PC-3 (cell line): ENCODE results near the gene DUSP6.

Experiments used
- EZH2 ChIP-seq: fragments of 300-600 bp; sonication (generic); IDR thresholded peaks from one replicate; pipeline ENCODE4 v1.6.1; 2017; ENCODE audit warnings: antibody characterized with exemption, mild to moderate bottlenecking, low read length; ENCODE audit not compliant: unreplicated experiment
- EZH2phosphoT487 ChIP-seq: fragments of 300-600 bp; sonication (generic); IDR thresholded peaks from 2 replicates; pipeline ENCODE4 v1.6.1; 2018; ENCODE audit warnings: mild to moderate bottlenecking, antibody characterized with exemption, low read length, borderline replicate concordance
- TF ChIP-seq, protein P1 (sequence below): fragments of 300-600 bp; sonication (generic); conservative IDR thresholded peaks from 2 replicates; pipeline ENCODE4 v1.5.1; 2017; ENCODE audit warnings: antibody characterized with exemption, low read depth, mild to moderate bottlenecking, low read length

DNA sequence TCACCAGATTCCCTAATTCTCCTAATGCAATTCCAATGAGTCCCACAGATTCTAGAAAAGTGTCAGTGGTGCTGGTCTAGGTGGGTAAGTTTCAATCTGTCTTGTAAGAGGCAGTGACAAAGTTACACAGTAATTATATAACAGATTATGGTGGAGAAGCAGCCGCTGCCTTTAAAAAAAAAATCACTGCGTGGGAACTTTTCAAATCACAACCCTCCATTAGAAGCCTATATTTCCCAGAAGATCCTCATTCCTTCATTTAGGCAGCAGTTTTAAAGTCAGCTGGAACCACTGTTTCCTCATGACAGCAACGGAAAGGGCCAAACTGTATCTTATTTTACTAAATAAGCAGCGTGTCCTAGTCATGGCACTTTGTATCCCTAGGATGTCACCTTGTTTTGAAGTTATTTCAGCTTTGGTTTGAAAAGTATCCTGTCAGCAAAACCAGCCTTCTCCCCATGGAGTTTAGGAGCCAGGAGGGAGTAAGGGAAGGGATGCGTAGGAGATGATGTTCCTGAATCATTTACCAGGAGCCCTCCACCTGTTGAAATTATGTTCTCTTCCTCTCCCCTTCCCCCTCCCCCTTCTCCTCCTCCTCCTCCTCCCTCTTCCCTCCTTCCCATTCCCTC lies 27.7 kb upstream of the DUSP6 start:
- TF ChIP-seq, protein P1, sequence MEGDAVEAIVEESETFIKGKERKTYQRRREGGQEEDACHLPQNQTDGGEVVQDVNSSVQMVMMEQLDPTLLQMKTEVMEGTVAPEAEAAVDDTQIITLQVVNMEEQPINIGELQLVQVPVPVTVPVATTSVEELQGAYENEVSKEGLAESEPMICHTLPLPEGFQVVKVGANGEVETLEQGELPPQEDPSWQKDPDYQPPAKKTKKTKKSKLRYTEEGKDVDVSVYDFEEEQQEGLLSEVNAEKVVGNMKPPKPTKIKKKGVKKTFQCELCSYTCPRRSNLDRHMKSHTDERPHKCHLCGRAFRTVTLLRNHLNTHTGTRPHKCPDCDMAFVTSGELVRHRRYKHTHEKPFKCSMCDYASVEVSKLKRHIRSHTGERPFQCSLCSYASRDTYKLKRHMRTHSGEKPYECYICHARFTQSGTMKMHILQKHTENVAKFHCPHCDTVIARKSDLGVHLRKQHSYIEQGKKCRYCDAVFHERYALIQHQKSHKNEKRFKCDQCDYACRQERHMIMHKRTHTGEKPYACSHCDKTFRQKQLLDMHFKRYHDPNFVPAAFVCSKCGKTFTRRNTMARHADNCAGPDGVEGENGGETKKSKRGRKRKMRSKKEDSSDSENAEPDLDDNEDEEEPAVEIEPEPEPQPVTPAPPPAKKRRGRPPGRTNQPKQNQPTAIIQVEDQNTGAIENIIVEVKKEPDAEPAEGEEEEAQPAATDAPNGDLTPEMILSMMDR, result no peak
- TF ChIP-seq EZH2phosphoT487 (no peak), EZH2 (no peak)
